ENCODE data around the gene IFI16. TPM values are rescaled to one million over a fixed set of nuclear protein-coding genes. Genes with fewer than 3 reads are reported as not detected.

Gene IFI16
- total RNA-seq (ENCODE audit: low replicate concordance) = 202 and 358 TPM in 2 replicates

- DNase-seq (ENCODE audit: low read depth) = peak; percentile 98
- no peak for TF ChIP-seq CTCF (IDR thresholded peaks at IDR 0.05; ENCODE audit: insufficient read depth, low read length)
- H3K4me3 ChIP-seq (ENCODE audit: low read depth, low read length) = peak within 1 kb of the TSS; percentile 79
Measured at GRCh38 chr1:159009704-159010361, at the start of gene IFI16. Gene IFI16, plus strand, starts transcription at chr1:159009907. Its CDS starts 4,774 bp downstream, at chr1:159014681.

- H3K4me3 ChIP-seq (ENCODE audit: low read depth, low read length) = no peak overlapping the region
- DNase-seq (ENCODE audit: low read depth) = no peak
- no peak for TF ChIP-seq CTCF (IDR thresholded peaks at IDR 0.05; ENCODE audit: insufficient read depth, low read length)
Measured at GRCh38 chr1:158961178-158961577, 48.5 kb upstream of the IFI16 start.

- H3K4me3 ChIP-seq (ENCODE audit: low read depth, low read length) = no peak overlapping the region
- DNase-seq (ENCODE audit: low read depth) = no peak
- TF ChIP-seq CTCF (IDR thresholded peaks at IDR 0.05; ENCODE audit: insufficient read depth, low read length) = no peak
Measured at GRCh38 chr1:158962983-158963382, 46.7 kb upstream of the IFI16 start.

- no peak for TF ChIP-seq CTCF (IDR thresholded peaks at IDR 0.05; ENCODE audit: insufficient read depth, low read length)
- H3K4me3 ChIP-seq (ENCODE audit: low read depth, low read length) = no peak overlapping the region
- DNase-seq (ENCODE audit: low read depth) = no peak
Measured at GRCh38 chr1:158969166-158969565, 40.5 kb upstream of the IFI16 start.

- H3K4me3 ChIP-seq (ENCODE audit: low read depth, low read length) = no peak overlapping the region
- no peak for DNase-seq (ENCODE audit: low read depth)
- no peak for TF ChIP-seq CTCF (IDR thresholded peaks at IDR 0.05; ENCODE audit: insufficient read depth, low read length)
Measured at GRCh38 chr1:158969855-158970254, 39.9 kb upstream of the IFI16 start.

GRCh38 chr1:158972841-158973240 is 36.9 kb upstream of the IFI16 start:
- DNase-seq (ENCODE audit: low read depth) = peak; percentile 2
- no peak overlapping the region for H3K4me3 ChIP-seq (ENCODE audit: low read depth, low read length)
- no peak for TF ChIP-seq CTCF (IDR thresholded peaks at IDR 0.05; ENCODE audit: insufficient read depth, low read length)

- DNase-seq (ENCODE audit: low read depth) = no peak
- no peak overlapping the region for H3K4me3 ChIP-seq (ENCODE audit: low read depth, low read length)
- no peak for TF ChIP-seq CTCF (IDR thresholded peaks at IDR 0.05; ENCODE audit: insufficient read depth, low read length)
Measured at GRCh38 chr1:158976219-158976618, 33.5 kb upstream of the IFI16 start.

All from fibroblast of the aortic adventitia (primary cell).